ENCODE results near the gene EMC8.
"Not testable (repeated sequence)": the region's sequence is repeated elsewhere in the genome, so short reads cannot be mapped to it uniquely, and the experiment has no call there.

The EMC8 gene

DNA sequence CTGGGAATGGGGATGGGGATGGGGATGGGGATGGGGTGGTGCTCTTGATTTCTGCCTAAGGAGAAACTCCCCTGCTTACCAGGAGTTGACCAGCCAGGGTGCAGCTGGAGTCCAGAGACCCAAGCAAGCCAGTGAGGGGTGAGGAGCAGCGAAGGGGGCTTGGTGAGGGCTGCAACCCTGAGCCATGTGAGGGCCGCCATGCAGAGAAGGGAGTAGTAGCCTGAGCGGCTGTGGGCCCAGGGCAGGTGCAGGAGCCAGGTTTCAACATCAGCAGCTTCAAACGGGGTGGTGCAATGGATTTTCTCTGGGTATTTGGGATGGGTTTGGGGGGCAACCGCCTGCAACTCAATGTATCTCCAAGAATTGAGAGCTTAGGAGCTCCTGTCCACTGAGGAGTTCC is 35.4 kb upstream of the EMC8 start:
- DNase-seq: no peak

DNA sequence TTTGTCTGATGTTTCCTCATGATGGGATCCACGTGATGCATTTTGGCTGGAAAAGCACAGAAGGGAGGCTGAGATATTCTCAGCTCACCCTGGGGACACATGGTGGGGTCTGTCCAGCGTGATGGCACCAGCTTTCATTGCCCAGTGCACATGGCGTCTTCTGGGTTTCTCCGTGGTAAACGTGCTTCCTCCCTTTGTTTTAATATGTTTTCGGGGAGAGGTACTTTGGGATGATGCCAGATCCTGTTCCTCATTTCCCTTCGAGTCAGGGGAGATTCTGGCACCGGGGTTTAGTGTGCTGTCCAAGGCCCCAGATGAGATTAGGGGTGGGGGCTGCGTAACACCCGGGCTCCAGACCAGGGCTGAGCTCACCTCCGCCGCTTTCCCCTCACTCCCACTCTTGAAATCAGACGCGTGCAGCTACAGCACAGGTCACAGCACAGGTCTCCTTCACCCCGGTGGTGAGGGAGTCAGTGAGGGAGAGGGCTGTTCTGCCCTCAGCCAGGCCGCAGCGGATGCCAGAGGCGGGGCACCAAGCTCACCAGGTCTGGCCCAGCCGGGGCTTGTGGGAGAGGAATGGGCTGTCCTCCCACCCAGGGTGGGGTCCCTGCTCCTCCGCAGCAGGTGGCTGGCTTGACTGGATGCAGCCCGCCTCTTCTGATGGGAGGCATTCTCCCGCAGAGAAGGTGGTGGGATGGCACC is 34.0 kb upstream of the EMC8 start:
- DNase-seq: no peak

DNA sequence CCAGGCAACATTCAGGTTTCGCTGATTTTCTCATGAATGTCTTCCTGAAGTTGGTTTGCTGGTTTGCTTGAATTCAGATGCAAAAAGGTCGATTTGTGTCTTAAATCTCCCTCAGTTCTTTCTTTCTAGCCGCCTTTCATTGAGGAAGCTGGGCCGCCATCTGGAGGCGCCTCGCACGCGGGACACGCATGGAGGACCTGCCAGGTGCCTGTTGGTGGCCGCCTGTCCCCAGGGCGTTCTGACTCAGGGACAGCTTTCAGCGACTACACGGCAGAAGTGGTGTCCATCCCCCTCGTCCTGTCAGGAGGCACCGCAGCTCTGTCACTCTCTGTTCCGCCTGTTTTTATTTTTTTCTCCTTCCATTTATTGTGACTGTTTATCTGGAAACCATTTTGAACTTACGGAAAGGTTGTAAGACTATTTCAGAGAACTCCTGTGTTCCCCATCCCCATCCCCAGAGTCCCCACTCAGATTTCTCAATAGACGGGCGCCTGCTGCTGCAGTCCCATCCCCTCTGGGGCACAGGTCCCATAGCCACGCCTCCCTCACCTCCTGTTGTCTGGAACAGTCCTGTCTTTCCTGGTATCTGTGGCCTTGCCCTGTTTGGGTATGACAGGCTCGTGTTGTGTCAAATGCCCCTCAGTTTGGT is 33.4 kb upstream of the EMC8 start:
- no peak for DNase-seq

DNA sequence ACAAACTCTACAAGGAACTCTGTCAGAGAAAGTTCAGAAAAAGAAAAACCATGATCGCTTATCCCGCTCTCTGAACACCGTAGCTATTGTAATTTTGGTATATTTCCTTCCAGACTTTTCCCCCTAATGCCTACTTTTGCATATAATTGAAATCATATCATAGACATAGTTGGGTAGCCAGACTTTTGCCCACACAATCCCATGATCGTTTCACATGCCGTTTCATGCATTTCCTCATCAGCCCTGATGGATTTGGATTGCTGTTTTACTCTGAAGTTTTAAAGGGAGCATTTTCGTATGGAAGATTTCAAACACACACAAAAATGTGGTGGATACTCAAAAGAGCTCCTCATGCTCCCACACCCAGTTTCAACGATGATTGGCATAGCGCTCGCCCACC is 31.5 kb upstream of the EMC8 start:
- DNase-seq: no peak

DNA sequence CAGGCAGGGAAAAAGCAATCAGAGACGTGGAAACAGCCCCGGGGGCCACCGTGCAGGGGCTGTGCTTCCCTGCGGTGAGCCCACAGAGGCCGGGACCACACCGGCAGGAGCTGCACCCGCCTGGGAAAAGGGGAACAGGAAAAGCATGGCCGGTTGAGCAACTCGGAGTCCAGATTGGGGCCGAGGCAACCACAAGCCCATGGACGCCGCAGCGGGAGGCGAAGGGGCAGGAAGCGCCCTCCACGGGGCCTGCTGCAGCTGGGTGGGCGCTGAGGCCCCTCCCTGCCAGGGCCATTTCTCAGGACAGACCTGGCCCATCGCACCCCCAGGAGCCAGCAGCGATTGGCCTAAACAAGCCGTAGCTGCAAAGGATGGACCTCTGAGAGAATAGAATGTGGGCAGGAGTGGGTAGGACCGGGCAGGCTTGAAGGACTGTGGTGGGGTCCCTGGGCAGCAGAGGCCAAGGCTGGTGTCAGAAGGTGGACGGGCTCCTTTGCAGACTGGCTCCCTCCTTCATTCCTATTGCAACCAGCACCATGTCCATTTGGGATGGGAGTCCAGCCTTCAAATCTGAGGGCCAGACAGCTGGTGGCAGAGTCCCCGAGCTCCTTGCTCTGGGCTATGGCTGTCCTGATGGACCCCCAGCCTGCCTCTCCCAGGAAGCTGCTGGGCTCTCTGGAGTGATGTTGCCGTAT is 30.6 kb upstream of the EMC8 start:
- DNase-seq: no peak

DNA sequence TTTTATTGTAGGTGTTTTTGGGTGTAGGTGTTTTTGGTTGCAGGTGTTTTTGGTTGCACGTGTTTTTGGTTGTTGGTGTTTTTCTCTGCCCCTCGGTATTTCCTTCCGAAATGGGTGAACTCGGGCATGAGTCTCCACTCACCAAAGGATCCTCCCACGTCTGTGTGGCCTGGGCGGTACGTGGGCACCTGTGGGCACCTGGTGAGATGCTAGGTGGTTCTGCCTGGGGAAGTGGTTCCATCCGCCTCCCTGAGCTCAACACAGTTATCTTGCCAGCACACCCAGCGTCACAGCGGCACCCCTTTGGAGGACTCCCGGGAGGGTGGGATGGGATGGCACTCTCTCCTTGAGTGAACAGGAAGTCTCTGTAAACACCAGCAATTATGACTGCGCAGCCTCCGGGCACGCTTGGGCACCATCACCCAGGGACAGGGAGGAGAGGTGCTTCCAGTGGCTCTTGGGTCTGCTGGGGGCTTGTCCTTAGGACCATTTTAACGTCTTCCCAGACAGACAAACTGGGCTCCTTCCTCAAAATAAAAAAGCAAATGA is 29.9 kb upstream of the EMC8 start:
- DNase-seq: no peak

DNA sequence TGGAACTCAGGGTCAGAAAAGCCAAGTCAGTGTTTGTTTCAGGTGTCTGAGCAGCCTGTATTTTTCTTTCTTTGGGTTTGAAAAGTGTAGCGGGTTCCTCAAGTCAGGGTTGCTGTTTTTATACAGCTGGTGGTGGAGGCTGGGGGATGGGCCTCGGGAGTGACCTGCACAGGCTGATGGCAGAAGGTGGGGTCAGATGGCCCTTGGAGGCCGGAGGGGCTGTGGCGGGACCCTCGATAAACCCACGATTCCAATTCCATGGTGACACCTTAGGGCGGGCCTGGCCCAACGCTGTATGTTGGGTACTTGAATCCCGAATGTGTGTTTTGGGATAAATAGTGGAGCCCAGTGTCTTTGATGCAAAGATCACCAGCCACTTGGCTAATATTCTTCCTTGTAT is 28.8 kb upstream of the EMC8 start:
- no peak for DNase-seq

DNA sequence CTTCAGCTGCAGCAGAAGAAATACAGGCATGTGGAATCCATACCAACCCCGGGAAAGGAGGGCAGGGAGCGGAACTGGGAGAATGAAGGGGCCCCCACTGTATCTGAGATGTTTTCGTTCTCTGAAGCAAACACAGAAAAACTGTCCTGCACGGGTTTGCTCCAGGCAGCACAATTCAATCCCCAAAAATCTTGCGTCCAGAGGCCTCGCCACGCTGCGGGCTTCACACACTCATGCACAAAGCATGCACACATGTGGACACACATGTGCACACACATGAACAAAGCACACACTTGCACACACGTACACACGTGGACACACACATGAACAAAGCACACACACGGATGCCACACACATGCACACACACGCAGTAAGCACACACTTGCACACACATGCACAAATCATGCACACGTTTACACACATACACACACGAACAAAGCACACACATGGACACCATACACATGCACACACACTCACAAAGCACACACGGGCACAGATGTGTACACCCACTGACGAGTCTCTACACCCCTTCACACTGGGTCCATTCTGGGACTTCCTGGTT is 27.4 kb upstream of the EMC8 start:
- no peak for DNase-seq

DNA sequence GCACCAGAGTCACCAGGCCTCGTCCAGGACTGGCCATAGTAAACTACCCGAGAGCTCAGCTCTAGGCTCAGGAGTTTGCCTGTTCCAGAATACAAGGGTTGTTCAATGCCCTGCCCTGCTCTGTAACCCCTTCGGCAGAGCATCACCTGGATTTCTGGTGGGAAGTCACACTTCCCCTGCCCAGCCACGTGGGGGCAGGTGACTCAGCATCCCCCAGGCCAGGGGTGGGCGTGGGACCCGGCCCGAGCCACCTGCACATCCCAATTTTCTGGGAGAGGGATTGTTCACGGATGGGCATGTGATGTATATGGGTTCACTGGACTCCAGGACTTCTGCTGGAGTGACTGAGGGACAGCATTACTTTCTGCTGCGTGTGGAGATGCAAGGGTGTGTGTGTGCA is 26.0 kb upstream of the EMC8 start:
- no peak for DNase-seq

DNA sequence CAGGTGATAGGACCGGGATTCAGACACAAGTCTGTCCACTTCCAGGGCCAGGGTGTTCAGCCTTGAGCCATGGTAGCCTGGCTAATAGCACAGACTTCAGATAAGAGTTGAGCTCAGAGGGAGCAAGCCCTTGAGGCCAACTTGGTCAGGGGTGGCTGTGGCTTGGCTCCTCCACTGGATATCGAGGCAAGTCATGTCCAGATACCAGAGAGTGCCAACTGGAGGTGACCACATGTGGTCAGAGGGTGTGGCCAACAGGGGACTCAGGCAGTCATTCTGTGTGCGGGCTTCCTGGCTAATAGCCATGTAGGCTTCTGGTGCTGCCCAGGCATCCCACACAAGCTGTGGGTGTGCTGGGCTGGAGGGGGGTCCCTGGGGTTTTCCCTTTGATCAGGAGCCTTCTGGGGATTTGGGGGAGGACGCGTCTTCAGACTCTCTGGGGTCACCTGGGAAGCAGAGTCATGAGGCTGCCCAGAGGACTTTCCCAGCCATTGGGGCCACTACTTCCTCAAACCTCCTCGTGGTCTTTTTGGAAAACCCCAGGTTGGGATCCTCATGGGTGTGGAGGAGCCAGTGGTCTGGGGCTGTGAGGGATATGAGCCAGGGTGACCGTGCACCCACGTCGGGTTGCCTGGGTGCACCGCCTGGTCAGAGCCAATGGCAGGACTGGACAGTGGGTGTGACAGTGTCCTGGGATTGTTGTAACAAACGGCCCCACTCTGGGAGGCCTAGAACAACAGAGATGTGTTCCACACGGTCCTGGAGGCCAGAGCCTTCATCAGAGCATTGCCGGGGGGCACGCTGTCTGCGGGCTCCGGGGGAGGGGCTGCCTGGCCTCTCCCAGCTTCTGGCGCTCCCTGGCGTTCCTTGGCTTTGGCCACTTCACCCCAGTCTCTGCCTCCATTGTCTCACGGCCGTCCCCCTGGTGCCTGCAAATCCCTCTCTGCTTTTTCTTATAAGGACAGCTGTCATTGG is 25.1 kb upstream of the EMC8 start:
- no peak for DNase-seq

DNA sequence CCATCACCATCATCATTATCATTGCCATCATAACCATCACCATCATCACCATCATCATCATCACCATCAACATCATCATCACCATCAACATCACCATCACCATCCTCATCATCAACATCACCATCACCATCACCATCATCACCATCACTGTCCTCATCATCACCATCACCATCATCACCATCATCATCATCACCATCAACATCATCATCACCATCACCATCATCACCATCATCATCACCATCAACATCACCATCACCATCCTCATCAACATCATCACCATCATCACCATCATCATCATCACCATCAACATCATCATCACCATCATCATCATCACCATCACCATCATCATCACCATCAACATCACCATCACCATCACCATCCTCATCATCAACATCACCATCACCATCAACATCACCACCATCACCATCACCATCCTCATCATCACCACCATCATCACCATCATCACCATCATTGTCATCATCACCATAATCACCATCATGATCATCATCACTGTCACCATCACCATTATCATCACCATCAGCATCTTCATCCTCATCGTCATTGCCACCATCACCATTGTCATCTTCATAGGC is 24.1 kb upstream of the EMC8 start:
- DNase-seq: no peak

DNA sequence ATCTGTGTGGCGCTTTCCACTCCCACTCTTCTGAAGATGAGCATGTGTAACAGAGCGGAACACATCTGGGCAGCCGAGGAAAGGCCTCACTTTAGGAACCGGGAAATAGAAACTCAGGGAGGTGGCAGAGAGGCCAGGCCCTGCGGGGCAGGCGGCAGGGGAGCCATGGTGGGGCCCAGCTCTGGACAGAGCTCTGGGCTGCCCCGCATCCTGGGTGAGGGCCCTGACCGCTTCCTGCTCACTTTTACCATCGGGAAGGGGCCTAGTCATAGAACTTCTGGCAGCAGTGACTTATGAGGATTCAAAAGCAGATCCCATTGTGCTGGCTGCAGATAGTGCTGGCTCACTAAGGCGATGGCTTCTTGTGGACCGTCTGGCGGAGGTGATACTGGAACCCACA is 22.8 kb upstream of the EMC8 start:
- DNase-seq: no peak

DNA sequence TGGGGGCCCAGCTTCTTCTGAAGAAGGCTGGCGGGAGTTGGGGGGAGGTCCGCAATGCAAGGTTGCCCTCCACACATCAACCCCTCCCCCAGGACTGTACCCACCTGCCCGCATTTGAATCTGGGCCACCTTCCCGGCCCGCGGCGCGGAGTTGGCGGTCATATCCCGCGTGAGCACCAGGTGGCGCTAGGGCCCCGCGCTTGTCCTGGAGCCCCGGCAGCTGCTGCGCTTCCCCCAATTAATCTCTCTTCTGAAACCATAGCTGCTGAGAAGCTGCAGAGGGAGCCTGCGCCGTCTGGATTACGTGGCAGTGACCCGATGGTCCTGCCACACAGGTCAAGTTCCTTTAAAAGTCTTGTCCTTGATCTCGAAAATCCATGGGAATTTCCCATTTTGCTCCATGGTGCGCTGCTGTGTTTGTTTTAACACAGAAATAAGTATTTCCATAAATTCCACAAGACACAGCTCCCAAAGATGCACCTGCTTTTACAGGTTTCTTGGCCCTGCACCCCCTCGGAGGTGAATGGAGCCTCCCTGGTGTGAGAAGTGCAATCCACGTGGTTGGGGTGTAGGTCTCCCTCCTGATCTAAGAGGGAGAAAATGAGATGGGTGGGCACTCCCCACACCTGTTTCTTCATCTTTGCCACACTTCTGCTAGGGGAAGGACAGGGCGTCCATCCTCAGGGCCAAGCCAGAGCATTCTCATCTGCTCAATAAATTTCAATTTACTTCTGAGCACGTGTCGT is 22.2 kb upstream of the EMC8 start:
- peak; percentile 57 for DNase-seq

DNA sequence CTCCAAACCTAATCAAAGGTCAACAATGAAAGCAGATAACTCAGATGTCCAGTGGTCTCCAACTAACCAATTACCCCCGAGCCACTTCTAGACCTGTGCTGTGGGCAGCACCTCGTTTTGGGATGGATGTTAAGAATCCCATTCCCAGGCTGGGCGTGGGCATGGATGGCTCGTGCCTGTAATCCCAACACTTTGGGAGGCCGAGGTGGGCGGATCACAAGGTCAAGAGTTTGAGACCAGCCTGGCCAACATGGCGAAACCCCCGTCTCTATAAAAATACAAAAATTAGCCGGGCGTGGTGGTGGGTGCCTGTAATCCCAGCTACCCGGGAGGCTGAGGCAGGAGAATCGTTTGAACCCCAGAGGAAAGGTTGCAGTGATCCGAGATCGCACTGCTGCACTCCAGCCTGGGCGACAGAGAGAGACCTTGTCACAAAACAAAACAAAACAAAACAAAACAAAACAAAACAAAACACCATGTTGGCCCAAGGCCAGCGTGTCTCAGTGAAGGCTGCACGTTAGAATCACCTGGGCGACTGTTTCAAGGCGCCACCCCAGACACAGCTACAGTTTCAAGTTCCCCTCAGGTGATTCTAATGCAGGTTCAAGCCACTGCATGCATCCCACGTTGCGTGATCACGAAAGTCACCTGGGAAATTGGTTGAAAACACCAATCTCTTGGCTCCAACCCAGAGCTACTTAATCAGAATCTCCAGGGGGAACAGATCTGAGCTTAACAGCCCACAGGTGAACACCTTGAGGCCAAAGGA is 21.4 kb upstream of the EMC8 start:
- DNase-seq: no peak

DNA sequence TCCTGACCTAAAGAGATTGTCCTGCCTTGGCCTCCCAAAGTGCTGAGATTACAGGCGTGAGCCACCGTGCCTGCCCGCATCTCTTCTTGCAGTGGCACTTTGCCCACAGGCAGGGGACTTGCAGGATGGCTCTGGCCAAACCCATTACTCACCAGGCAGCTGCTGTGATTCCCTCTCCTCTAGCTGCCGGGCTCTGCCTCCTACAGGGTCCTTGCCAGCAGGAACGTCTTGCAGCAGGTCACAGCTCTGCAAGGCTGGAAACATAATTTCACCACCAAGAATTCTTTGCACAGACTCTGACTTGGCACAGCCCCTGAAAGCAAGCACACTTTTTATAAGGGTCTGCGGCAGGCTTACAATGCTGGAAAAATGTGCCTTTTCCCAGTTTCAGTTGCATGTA is 20.4 kb upstream of the EMC8 start:
- no peak for DNase-seq

DNA sequence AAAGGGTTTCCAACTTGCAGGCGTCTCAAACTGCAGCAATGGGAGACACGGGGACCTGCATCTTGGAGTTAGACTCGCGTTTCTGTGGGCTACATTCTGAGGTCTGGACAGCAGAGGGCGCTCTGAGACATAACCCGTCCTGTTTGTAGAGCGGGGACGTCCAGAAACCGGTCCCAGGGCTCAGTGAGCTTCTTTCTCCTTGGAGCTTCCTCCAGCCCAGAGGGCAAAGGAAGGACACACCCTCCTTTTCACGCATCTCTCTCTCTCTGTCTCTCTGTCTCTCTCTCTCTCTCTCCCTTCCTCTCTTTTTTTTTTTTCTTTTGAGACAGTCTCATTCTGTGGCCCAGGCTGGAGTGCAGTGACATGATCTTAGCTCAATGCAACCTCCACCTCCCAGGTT is 19.9 kb upstream of the EMC8 start:
- peak; percentile 80 for DNase-seq

DNA sequence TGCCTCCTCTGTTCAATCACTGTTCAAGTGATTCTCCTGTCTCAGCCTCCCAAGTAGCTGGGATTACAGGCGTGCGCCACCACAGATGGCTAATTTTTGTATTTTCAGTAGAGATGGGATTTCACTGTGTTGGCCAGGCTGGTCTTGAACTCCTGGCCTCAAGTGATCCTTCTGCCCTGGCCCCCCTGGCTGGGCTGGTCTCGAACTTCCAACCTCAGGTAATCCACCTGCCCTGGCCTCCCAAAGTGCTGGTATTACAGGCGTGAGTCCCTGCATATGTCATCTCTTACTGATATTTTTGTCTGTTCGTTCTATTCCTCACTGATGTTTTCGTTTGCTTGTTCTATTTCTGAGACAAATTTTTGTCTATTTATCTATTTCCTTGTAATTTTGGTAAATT is 17.9 kb upstream of the EMC8 start:
- not testable (repeated sequence) for DNase-seq

DNA sequence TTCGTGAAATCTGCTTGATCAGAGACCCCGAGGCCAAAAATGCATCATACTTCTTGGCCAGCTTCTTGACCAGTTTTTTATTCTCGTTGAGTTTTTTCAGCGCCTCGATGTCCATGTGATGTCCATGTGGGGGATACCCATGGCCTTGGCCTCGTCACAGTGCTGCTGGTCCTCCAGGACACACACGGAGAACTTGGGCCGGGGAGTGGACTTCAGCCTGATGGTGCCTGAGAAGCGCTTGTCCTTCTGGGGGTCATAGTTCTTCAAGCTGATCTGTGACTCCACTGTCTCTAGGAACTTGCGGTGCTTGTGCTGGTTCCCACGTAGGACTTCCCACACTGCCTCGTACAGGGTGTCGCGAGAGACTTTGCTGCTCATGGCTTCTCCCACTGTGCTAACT is 16.8 kb upstream of the EMC8 start:
- no peak for DNase-seq

DNA sequence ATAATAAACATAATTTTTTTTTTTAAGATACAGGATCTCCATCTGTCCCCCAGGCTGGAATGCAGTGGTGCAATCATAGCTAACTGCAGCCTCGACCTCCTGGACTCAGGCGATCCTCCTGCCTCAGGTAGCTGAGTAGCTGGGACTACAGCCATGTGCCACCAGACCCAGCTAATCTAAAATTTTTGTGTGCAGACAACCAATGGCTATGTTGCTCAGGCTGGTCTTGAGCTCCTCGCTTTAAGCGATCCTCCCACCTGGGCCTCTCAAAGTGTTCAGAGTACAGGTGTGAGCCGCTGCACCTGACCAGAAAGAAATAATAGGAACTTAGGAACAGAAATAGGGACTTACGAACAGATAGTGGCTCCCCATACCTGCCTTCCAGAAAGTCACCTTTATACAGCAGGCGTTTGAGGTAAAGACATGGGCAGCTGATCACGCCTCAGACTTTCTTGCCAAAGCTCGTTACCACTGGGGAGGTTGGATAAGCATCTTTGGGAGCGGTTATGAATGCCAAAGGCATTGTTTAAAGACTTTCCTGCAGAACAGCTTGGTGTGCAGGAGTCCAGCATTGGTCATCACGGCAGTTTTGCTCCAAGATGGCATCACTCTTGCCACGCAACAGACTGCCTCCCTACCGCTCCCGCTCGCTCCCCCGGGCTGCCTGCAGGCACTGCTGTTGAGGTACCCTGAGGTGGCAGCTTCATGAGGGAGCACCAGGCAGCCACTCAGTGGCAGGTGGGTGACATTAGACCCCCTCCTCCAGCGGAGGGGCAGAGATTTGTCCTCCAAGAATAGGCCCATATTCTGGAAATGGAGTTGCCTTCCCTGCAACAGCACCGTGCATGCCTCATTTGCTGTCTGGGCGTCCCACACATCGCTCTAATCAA is 13.7 kb upstream of the EMC8 start:
- no peak for DNase-seq

Data from NCI-H2107 (cell line).